ENCODE data around the gene TRAPPC3.

DNA sequence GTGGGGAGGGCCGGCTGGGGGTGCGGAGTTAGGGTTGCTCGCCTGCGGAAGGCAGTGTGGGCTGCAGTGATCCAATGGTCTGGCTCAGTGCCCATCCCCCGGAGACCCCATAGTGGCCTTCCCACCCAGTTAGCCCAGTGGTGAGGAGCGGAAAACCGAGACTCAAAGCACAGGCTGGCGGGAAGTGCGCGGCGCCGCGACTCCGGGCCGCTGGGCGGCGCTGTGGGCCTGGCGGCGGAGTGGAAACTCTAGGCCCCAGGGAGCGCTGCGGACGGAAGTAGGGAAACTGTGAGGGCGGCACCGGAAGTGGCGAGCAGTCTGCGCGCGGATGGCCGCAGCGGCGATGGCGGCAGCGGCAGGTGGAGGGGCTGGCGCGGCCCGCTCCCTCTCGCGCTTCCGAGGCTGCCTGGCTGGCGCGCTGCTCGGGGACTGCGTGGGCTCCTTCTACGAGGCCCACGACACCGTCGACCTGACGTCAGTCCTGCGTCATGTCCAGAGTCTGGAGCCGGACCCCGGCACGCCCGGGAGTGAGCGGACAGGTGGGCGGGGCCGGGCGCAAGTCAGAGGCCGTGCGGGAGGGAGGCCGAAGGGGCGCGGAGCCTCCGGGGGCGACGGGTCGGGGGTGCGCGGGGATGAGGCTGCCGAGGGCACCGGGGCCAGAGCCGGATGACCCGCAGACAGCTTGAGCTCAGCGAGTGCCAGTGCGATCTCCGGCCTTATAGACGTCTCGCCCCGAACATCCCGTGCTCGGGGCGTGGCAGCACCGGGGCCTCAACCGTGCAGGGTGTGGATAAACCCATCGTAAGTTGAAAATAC lies 60.5 kb downstream of the TRAPPC3 start, which contains the start of gene ADPRS:
- TF ChIP-seq POLR2A (IDR thresholded peaks at IDR 0.05) (peak; percentile 95), POLR2AphosphoS5 (IDR thresholded peaks at IDR 0.05) (peak; percentile 93 to 98 (median 98))

All from transverse colon (tissue), 3 donors.